Small intestine (tissue), 7 donors: ENCODE results near the gene CMSS1. TPM values are rescaled to one million over a fixed set of nuclear protein-coding genes. Genes with fewer than 3 reads are reported as not detected.

Experiments used
- DNase-seq, 2 donors: peaks; one replicate each; pipeline versions ENCODE4 v3.0.0 to v3.0.0-alpha.2; 2013
- FAIRE-seq: peaks from 2 replicates; lab custom pipeline; 2012; peaks lifted over from hg19 to GRCh38; lab: Jason Lieb, UNC
- H3K27ac ChIP-seq, 3 donors: one replicate each; pipeline ENCODE4 v1.5.1; 2013; ENCODE audit warnings: low read length in 2 of 3, mild to moderate bottlenecking in 2 of 3, control low read depth in 1 of 3, inconsistent platforms in 1 of 3, low read depth in 1 of 3, moderate library complexity in 1 of 3
- H3K27me3 ChIP-seq, 3 donors: one replicate each; pipeline ENCODE4 v1.6.1; 2013; ENCODE audit warnings: low read length in 3 of 3, inconsistent platforms in 1 of 3; ENCODE audit not compliant: control insufficient read depth in 3 of 3, insufficient read depth in 3 of 3
- H3K36me3 ChIP-seq, 3 donors: one replicate each; pipeline ENCODE4 v1.6.1; 2013; ENCODE audit warnings: low read length in 3 of 3, inconsistent platforms in 1 of 3, low read depth in 1 of 3, mild to moderate bottlenecking in 1 of 3, moderate library complexity in 1 of 3; ENCODE audit not compliant: control insufficient read depth in 3 of 3, insufficient read depth in 2 of 3
- H3K4me1 ChIP-seq, 3 donors: one replicate each; pipeline ENCODE4 v1.6.1; 2013; ENCODE audit warnings: low read length in 2 of 3, inconsistent platforms in 1 of 3, low read depth in 1 of 3, mild to moderate bottlenecking in 1 of 3, moderate library complexity in 1 of 3; ENCODE audit not compliant: control insufficient read depth in 3 of 3, insufficient read depth in 2 of 3
- H3K4me3 ChIP-seq, 3 donors: one replicate each; pipeline ENCODE4 v1.5.1; 2013; ENCODE audit warnings: low read length in 3 of 3, control low read depth in 1 of 3, inconsistent platforms in 1 of 3, low read depth in 1 of 3, mild to moderate bottlenecking in 1 of 3, moderate library complexity in 1 of 3
- H3K9me3 ChIP-seq, 2 donors: one replicate each; pipeline ENCODE4 v1.6.1; 2013; ENCODE audit warnings: low read depth in 1 of 2, low read length in 1 of 2; ENCODE audit not compliant: control insufficient read depth in 2 of 2, insufficient read depth in 1 of 2
- WGBS, 3 donors: extraction: QIAGEN DNeasy Blood & Tissue Kit; methylation state at CpG; one replicate each; pipeline ENCODE4 v1.1.7; 2013; 5-methylcytosine and 5-hydroxymethylcytosine counted together
- polyA plus RNA-seq, 4 donors: library from polyadenylated mRNA; stranded (reverse) in 3 of 4; unstranded in 1 of 4; fragments of 200-250 nt in 3 of 4; fragments of 120-200 nt in 1 of 4; gene quantifications; one replicate each; pipeline versions ENCODE4 v1.2.1 to v1.2.3, GENCODE V29; 2013
- donor health status: healthy with polysubstance abuse.
- donor health status: control.
- donor health status: control.
- donor health status: Bipolar disorder and iron deficiency.
- donor health status: healthy.

CMSS1 gene
- polyA plus RNA-seq, 4 donors = 1.6 to 24.0 (median 10.4) TPM

- Histone ChIP-seq H3K27ac (no peak overlapping the region), H3K9me3 (no peaks in the 10 kb centered on the region), H3K4me3 (no peak overlapping the region), H3K36me3 (no peaks in the 10 kb centered on the region), H3K4me1 (peaks cover 0 to 12% (median 6%) of the 10 kb centered on the region in 3 donors), H3K27me3 (no peaks in the 10 kb centered on the region)
- 85 to 89% (median 88%) methylated on average over 7 of the region's 7 CpGs for WGBS, 3 donors
- FAIRE-seq (no peak), DNase-seq (no peak)
These were observed 396.4 kb downstream of the CMSS1 start for GRCh38 chr3:100213891-100214573.

GRCh38 chr3:100214574-100214964, 396.9 kb downstream of the CMSS1 start:
- no peak for DNase-seq
- peaks cover 0 to 11% (median 6%) of the 10 kb centered on the region in 3 donors for H3K4me1 ChIP-seq
- H3K27me3 ChIP-seq = no peaks in the 10 kb centered on the region
- WGBS, 3 donors = 58 to 64% (median 59%) methylated on average over 5 of the region's 5 CpGs
- no peaks in the 10 kb centered on the region for H3K36me3 ChIP-seq
- no peak for FAIRE-seq
- no peak overlapping the region for H3K4me3 ChIP-seq
- H3K27ac ChIP-seq = no peak overlapping the region
- peaks cover 0 to under 1% of the 10 kb centered on the region in 2 donors for H3K9me3 ChIP-seq

DNA sequence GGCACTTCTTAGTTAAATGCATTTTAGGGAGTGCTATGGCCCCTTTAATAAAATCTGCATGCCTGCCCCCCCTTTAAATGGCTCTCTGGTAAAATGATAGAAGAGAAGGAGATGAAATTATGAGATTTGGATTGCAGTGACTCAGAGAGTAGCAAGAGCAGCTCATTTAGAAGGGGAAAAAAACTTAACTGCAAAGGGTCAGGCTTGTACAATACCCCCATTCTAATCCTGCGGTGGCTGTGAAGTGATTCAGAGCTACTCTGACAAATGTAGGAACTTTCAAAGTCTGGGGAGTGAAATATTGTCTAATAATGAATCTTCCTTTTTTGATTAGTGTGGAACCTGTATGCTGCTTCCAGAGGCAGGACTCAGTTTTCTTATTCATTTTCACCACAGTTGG, 399.1 kb downstream of the CMSS1 start:
- H3K27ac ChIP-seq = no peak overlapping the region
- no peaks in the 10 kb centered on the region for H3K4me1 ChIP-seq
- WGBS, 3 donors = 83 to 100% (median 91%) methylated on average over 1 of the region's 1 CpG
- no peaks in the 10 kb centered on the region for H3K36me3 ChIP-seq
- no peak overlapping the region for H3K4me3 ChIP-seq
- H3K9me3 ChIP-seq = peaks cover 0 to 8% of the 10 kb centered on the region in 2 donors
- DNase-seq (no peak), FAIRE-seq (no peak)
- no peaks in the 10 kb centered on the region for H3K27me3 ChIP-seq

DNA sequence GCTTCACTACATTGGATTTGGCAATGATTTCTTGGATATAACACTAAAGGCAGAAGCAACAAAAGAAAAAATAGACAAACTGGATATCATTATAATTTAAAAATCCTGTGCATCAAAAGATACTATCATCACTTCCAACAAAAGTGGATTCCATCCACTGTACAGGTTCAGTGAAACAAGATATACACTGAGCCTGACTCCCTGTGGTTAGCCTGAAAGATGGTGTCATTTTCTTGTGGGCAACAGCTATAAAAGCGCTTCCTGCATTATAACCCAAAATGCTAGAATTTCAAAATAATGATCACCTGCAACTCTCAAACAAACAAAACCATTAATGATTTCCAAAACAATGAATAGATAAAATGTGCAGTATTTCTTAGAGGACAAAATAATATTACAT, 403.5 kb downstream of the CMSS1 start:
- H3K27ac ChIP-seq = no peak overlapping the region
- no peaks in the 10 kb centered on the region for H3K4me1 ChIP-seq
- H3K27me3 ChIP-seq = no peaks in the 10 kb centered on the region
- WGBS, 3 donors = 81 to 94% (median 87%) methylated on average over 1 of the region's 1 CpG
- H3K9me3 ChIP-seq = peaks cover 0 to 8% of the 10 kb centered on the region in 2 donors
- H3K36me3 ChIP-seq = no peaks in the 10 kb centered on the region
- H3K4me3 ChIP-seq = no peak overlapping the region
- FAIRE-seq (no peak), DNase-seq (no peak)

GRCh38 chr3:100225193-100225592, 407.5 kb downstream of the CMSS1 start:
- H3K4me3 ChIP-seq = no peak overlapping the region
- H3K4me1 ChIP-seq = no peaks in the 10 kb centered on the region
- FAIRE-seq (no peak), DNase-seq (no peak)
- H3K9me3 ChIP-seq = peaks cover 0 to 4% of the 10 kb centered on the region in 2 donors
- no peaks in the 10 kb centered on the region for H3K27me3 ChIP-seq
- no peaks in the 10 kb centered on the region for H3K36me3 ChIP-seq
- 94 to 96% (median 95%) methylated on average over 26 of the region's 26 CpGs for WGBS, 3 donors
- H3K27ac ChIP-seq = no peak overlapping the region

DNA sequence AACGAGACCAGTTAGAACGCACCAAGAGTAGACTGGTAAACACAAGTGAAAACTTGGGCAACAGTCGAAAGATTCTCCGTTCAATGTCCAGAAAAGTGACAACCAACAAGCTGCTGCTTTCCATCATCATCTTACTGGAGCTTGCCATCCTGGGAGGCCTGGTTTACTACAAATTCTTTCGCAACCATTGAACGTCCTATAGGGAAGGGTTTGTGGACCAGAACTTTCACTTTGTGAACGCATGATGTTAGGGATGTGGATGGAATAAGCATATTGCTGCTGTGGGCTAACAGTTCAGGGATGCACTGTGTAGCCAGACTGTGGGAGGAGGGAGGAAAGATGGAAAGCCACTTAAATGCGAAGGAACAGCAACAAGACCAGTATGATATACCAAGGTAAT, 408.2 kb downstream of the CMSS1 start:
- H3K36me3 ChIP-seq = no peaks in the 10 kb centered on the region
- WGBS, 3 donors = 86 to 91% (median 90%) methylated on average over 8 of the region's 8 CpGs
- H3K27me3 ChIP-seq = no peaks in the 10 kb centered on the region
- no peak overlapping the region for H3K27ac ChIP-seq
- DNase-seq (no peak), FAIRE-seq (no peak)
- H3K9me3 ChIP-seq = peaks cover 0 to 5% of the 10 kb centered on the region in 2 donors
- H3K4me3 ChIP-seq = no peak overlapping the region
- H3K4me1 ChIP-seq = no peaks in the 10 kb centered on the region

DNA sequence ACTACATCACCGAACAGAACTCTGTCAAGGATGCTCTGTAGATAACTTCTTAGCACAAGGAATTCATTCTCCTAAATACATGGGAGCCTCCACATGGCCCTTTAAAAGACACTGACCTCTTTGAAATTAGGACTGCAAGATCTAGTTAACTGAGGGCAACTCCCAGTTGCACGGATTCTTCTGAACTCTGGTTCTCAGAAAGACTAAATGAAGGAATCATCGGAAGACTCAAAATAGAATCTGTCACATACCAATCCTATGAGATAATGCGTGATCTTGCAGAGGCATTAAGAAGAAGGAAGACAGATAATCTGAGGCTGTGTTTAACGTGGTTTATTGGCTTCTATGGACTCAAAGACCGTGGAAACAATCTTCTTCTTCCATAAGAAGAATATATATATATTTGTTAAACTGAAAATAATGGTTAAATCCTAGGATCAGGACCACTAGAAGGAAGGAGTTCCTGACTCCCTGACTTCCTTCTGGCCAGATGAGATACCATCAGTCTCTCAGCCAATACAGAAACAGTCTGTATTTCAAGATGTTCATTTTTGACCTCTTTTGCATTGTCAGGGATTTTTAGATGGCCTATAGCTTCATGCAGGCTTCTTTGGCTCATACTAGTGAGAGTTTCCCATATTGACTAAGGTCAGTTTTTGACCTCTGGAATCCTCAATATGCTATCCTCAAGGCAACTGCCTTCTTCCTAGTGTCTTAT, 409.2 kb downstream of the CMSS1 start:
- 58 to 66% (median 64%) methylated on average over 6 of the region's 6 CpGs for WGBS, 3 donors
- FAIRE-seq (no peak), DNase-seq (no peak)
- H3K36me3 ChIP-seq = no peaks in the 10 kb centered on the region
- H3K9me3 ChIP-seq = peaks cover 0 to 5% of the 10 kb centered on the region in 2 donors
- H3K4me3 ChIP-seq = no peak overlapping the region
- H3K4me1 ChIP-seq = no peaks in the 10 kb centered on the region
- H3K27ac ChIP-seq = peak overlapping the region in 1 of 3 donors; percentile 40
- H3K27me3 ChIP-seq = no peaks in the 10 kb centered on the region

DNA sequence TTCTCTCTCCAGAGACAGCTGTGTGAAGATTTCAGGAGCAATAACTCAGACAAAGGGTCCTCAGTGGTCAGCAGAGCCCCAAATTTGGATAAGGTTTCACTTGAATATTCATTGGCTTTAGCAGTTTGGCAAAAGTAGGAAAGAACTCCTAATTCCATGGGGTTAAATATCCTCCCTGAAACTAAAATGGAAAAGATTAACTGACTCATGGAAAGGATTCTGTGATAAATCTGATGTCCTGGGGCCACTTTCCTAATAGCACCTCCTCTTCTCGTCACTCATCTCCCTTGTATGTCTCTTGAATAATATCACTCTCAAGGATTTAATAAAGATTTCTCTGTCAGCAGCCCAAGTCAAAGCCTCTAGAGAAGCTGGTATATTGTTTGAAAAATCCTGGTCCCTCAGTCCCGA, 409.9 kb downstream of the CMSS1 start:
- H3K4me1 ChIP-seq = no peaks in the 10 kb centered on the region
- no peak overlapping the region for H3K4me3 ChIP-seq
- no peak for FAIRE-seq
- peaks cover 0 to 5% of the 10 kb centered on the region in 2 donors for H3K9me3 ChIP-seq
- WGBS, 3 donors = 87 to 95% (median 92%) methylated on average over 2 of the region's 2 CpGs
- H3K27me3 ChIP-seq = no peaks in the 10 kb centered on the region
- peak overlapping the region in 1 of 3 donors; percentile 40 for H3K27ac ChIP-seq
- no peaks in the 10 kb centered on the region for H3K36me3 ChIP-seq
- no peak for DNase-seq
